Measurements from ENCODE around the gene TBX19. TPM values are rescaled to one million over a fixed set of nuclear protein-coding genes. Genes with fewer than 3 reads are reported as not detected.

Gene TBX19
- total RNA-seq, 2 experiments from 2014 or later: 2.2 to 2.3 TPM

- intact Hi-C loops (cut with micrococcal nuclease): no loop called here
- ChIA-PET POLR2A (no interaction called here), CTCF (interaction anchor here (1.8 kb wide), 1 partner anchor 13 kb away, joined by 4 read pairs; no protein-coding TSS in a partner anchor)
- Mint-ChIP-seq H3K9me3 (no peaks in the 10 kb centered on the region), H3K4me1 (ENCODE audit: low read depth) (no peaks in the 10 kb centered on the region), H3K4me3 (no peak overlapping the region), H3K27me3 (no peaks in the 10 kb centered on the region), H3K36me3 (no peaks in the 10 kb centered on the region), H3K27ac (no peak overlapping the region)
- no peak for DNase-seq
These were observed 49.6 kb downstream of the TBX19 start for GRCh38 chr1:168330285-168330684.

DNA sequence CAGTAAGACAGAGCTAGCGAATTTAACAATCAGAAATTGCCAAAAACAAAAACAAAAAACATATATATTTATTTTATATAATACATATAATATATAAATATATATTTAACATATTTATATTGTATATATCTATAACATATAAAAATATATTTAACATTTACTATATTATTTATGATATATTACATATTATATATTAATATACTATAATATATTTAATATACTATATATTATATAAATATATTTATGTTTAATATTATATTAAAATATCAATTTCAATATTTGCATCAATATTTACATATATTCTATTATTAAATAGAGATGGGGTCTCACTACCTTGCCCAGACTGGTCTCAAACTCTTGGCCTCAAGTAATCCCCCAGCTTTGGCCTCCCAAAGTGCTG lies 50.9 kb downstream of the TBX19 start:
- ChIA-PET POLR2A (no interaction called here), CTCF (interaction anchor here (1.8 kb wide), 1 partner anchor 11 kb away, joined by 4 read pairs; no protein-coding TSS in a partner anchor)
- no peaks in the 10 kb centered on the region for H3K36me3 Mint-ChIP-seq
- no peaks in the 10 kb centered on the region for H3K27me3 Mint-ChIP-seq
- no peak overlapping the region for H3K27ac Mint-ChIP-seq
- H3K9me3 Mint-ChIP-seq: no peaks in the 10 kb centered on the region
- DNase-seq: no peak
- peaks cover 4% of the 10 kb centered on the region for H3K4me1 Mint-ChIP-seq (ENCODE audit: low read depth)
- H3K4me3 Mint-ChIP-seq: no peak overlapping the region
- intact Hi-C loops (cut with micrococcal nuclease): no loop called here

DNA sequence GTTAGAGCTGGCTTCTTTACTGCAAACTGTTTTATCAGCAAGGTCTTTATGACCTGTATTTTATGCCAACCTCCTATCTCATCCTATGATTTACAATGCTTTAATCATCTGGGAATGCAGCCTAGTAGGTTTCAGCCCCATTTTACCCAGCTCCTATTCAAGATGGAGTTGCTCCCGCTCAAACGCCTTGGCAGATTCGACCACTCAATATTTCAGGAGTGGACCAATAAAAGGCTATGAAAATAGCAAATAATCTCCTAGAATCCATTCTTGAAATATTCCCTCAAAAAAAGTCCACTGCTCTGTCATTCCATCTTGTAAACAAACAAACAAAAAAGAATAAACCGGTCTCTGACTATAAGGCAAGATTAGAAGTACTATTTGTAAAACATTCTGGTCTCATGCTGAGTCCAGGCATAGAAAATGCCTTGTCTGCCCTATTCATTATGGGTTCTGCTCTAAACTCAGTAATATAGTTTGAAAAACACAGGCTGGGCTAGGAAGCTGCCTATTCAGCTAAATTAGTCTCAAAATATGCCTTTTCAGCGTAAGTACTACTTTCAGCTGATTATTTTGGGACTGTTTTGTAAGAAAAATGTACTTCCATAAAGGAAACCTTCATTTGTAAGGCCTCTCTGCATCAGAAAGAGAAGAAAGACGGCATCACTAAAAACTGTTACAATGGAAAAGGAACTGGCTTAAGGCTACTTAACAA lies 53.0 kb downstream of the TBX19 start:
- DNase-seq: no peak
- H3K36me3 Mint-ChIP-seq: no peaks in the 10 kb centered on the region
- ChIA-PET POLR2A (no interaction called here), CTCF (interaction anchor here (1.4 to 2.6 kb wide), 2 partner anchors 9 to 106 kb away, joined by 6 to 9 read pairs; no protein-coding TSS in a partner anchor)
- H3K4me3 Mint-ChIP-seq: no peak overlapping the region
- no peak overlapping the region for H3K27ac Mint-ChIP-seq
- H3K4me1 Mint-ChIP-seq (ENCODE audit: low read depth): peaks cover 4% of the 10 kb centered on the region
- H3K9me3 Mint-ChIP-seq: no peaks in the 10 kb centered on the region
- no peaks in the 10 kb centered on the region for H3K27me3 Mint-ChIP-seq
- intact Hi-C loops (cut with micrococcal nuclease): no loop called here

- intact Hi-C loops (cut with micrococcal nuclease): no loop called here
- H3K36me3 Mint-ChIP-seq: no peaks in the 10 kb centered on the region
- no peaks in the 10 kb centered on the region for H3K9me3 Mint-ChIP-seq
- no peaks in the 10 kb centered on the region for H3K27me3 Mint-ChIP-seq
- peaks cover 6% of the 10 kb centered on the region for H3K4me1 Mint-ChIP-seq (ENCODE audit: low read depth)
- DNase-seq: no peak
- H3K27ac Mint-ChIP-seq: no peak overlapping the region
- CTCF ChIA-PET: no interaction called here
- POLR2A ChIA-PET: no interaction called here
- no peak overlapping the region for H3K4me3 Mint-ChIP-seq
These were observed 54.8 kb downstream of the TBX19 start for GRCh38 chr1:168335500-168335899.

- Mint-ChIP-seq H3K27ac (no peak overlapping the region), H3K9me3 (no peaks in the 10 kb centered on the region), H3K36me3 (no peaks in the 10 kb centered on the region), H3K4me3 (no peak overlapping the region), H3K4me1 (ENCODE audit: low read depth) (peaks cover 33% of the 10 kb centered on the region), H3K27me3 (no peaks in the 10 kb centered on the region)
- POLR2A ChIA-PET: no interaction called here
- intact Hi-C loops (cut with micrococcal nuclease): no loop called here
- DNase-seq: no peak
- CTCF ChIA-PET: no interaction called here
These were observed 58.2 kb downstream of the TBX19 start for GRCh38 chr1:168338589-168339503.

- peaks cover 30% of the 10 kb centered on the region for H3K4me1 Mint-ChIP-seq (ENCODE audit: low read depth)
- no peak overlapping the region for H3K27ac Mint-ChIP-seq
- intact Hi-C loops (cut with micrococcal nuclease): loop anchor here (5.0 to 10.0 kb wide), 6 partner anchors 191 to 1154 kb away; partner anchors contain the start of genes BLZF1 and NME7
- H3K27me3 Mint-ChIP-seq: no peaks in the 10 kb centered on the region
- CTCF ChIA-PET: interaction anchor here (0.9 to 6.8 kb wide), 10 partner anchors 19 to 1008 kb away, joined by 3 to 126 read pairs (median 28); partner anchors contain the start of gene TIPRL
- H3K4me3 Mint-ChIP-seq: no peak overlapping the region
- DNase-seq: no peak
- POLR2A ChIA-PET: interaction anchor here (1.0 kb wide), 1 partner anchor 1027 kb away, joined by 3 read pairs; the partner anchor contains the start of genes BLZF1 and NME7
- no peaks in the 10 kb centered on the region for H3K9me3 Mint-ChIP-seq
- H3K36me3 Mint-ChIP-seq: no peaks in the 10 kb centered on the region
These were observed 60.3 kb downstream of the TBX19 start for GRCh38 chr1:168340781-168341482.

- CTCF ChIA-PET: interaction anchor here (0.9 to 6.8 kb wide), 24 partner anchors 12 to 1008 kb away, joined by 3 to 126 read pairs (median 12); partner anchors contain the start of genes SFT2D2 and TIPRL
- POLR2A ChIA-PET: interaction anchor here (1.0 kb wide), 1 partner anchor 1027 kb away, joined by 3 read pairs; the partner anchor contains the start of genes BLZF1 and NME7
- H3K36me3 Mint-ChIP-seq: no peaks in the 10 kb centered on the region
- H3K9me3 Mint-ChIP-seq: no peaks in the 10 kb centered on the region
- no peak overlapping the region for H3K4me3 Mint-ChIP-seq
- DNase-seq: no peak
- H3K27me3 Mint-ChIP-seq: no peaks in the 10 kb centered on the region
- intact Hi-C loops (cut with micrococcal nuclease): loop anchor here (5.0 to 10.0 kb wide), 6 partner anchors 191 to 1153 kb away; partner anchors contain the start of genes BLZF1 and NME7
- peaks cover 32% of the 10 kb centered on the region for H3K4me1 Mint-ChIP-seq (ENCODE audit: low read depth)
- H3K27ac Mint-ChIP-seq: no peak overlapping the region
These were observed 60.9 kb downstream of the TBX19 start for GRCh38 chr1:168341483-168341975.

- Mint-ChIP-seq H3K27ac (peak overlapping the region; percentile 42), H3K36me3 (no peaks in the 10 kb centered on the region), H3K27me3 (no peaks in the 10 kb centered on the region), H3K4me3 (no peak overlapping the region), H3K4me1 (ENCODE audit: low read depth) (peaks cover 35% of the 10 kb centered on the region), H3K9me3 (no peaks in the 10 kb centered on the region)
- DNase-seq: peak; percentile 92
- intact Hi-C loops (cut with micrococcal nuclease): loop anchor here (1.0 to 10.0 kb wide), 11 partner anchors 21 to 1152 kb away; partner anchors contain the start of genes BLZF1, NME7 and SFT2D2
- ChIA-PET CTCF (interaction anchor here (0.6 to 6.8 kb wide), 71 partner anchors 9 to 1203 kb away, joined by 3 to 126 read pairs (median 6); partner anchors contain the start of genes BLZF1, NME7 and SFT2D2), POLR2A (interaction anchor here (0.5 to 1.5 kb wide), 6 partner anchors 17 to 101 kb away, joined by 3 to 7 read pairs (median 3); no protein-coding TSS in a partner anchor)
These were observed 62.0 kb downstream of the TBX19 start for GRCh38 chr1:168342572-168343280.

DNA sequence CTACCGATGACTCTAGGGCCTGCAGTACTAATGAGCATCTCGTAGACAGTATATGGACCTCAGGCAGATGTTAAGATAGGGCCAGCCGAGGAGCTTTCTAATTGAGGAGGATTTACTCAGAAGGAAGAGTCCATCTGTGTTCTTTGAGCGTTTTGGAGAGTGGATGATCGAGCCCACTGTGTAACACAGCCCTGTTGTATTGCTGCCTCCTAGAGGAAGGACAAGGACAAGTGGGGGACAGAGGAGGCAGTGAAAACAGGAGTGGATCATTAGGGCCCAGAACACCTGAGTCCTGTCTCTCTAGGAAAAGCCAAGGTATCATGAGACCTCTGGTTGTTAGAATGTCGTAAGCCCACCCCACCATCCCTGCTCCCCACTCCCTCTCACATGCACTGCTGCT lies 62.9 kb downstream of the TBX19 start:
- Mint-ChIP-seq H3K27ac (no peak overlapping the region), H3K27me3 (no peaks in the 10 kb centered on the region), H3K4me1 (ENCODE audit: low read depth) (peaks cover 43% of the 10 kb centered on the region), H3K36me3 (no peaks in the 10 kb centered on the region), H3K4me3 (no peak overlapping the region), H3K9me3 (peaks cover 4% of the 10 kb centered on the region)
- CTCF ChIA-PET: interaction anchor here (0.7 to 6.8 kb wide), 43 partner anchors 10 to 1027 kb away, joined by 3 to 126 read pairs (median 8); no protein-coding TSS in a partner anchor
- DNase-seq: no peak
- POLR2A ChIA-PET: no interaction called here
- intact Hi-C loops (cut with micrococcal nuclease): loop anchor here (2.0 to 10.0 kb wide), 8 partner anchors 65 to 1151 kb away; partner anchors contain the start of genes BLZF1, NME7 and SFT2D2

GRCh38 chr1:168344517-168344916 lies 63.8 kb downstream of the TBX19 start:
- Mint-ChIP-seq H3K36me3 (no peaks in the 10 kb centered on the region), H3K27me3 (no peaks in the 10 kb centered on the region), H3K9me3 (peaks cover 4% of the 10 kb centered on the region), H3K4me1 (ENCODE audit: low read depth) (peaks cover 43% of the 10 kb centered on the region), H3K27ac (no peak overlapping the region), H3K4me3 (no peak overlapping the region)
- DNase-seq: no peak
- intact Hi-C loops (cut with micrococcal nuclease): loop anchor here (5.0 to 10.0 kb wide), 6 partner anchors 188 to 1150 kb away; partner anchors contain the start of genes BLZF1 and NME7
- POLR2A ChIA-PET: no interaction called here
- CTCF ChIA-PET: interaction anchor here (1.0 to 6.8 kb wide), 5 partner anchors 15 to 259 kb away, joined by 3 to 126 read pairs (median 10); no protein-coding TSS in a partner anchor

Measured in activated CD4-positive, alpha-beta memory T cell treated with anti-CD3 and anti-CD28 coated beads for 36 hours (primary cell).